Breast epithelium (tissue), 4 donors: Measurements from ENCODE around the gene FHIP1B. TPM values are rescaled to one million over a fixed set of nuclear protein-coding genes. Genes with fewer than 3 reads are reported as not detected.

ENCODE experiments used
- DNase-seq, 2 donors: peaks; one replicate each; pipeline ENCODE4 v3.0.0-alpha.2; 2019; ENCODE audit warnings: low spot score in 2 of 2
- H3K27ac ChIP-seq, 2 donors: fragments of 200-600 bp; sonication (generic) in 1 of 2; one replicate each; pipeline ENCODE4 v1.5.1; 2016 to 2019; ENCODE audit warnings: mild to moderate bottlenecking in 1 of 2
- H3K27me3 ChIP-seq, 2 donors: fragments of 200-600 bp; sonication (generic) in 1 of 2; one replicate each; pipeline versions ENCODE4 v1.5.1 to v1.6.0; 2017 to 2019; ENCODE audit warnings: control low read depth in 1 of 2, mild to moderate bottlenecking in 1 of 2
- H3K36me3 ChIP-seq: fragments of 200-600 bp; one replicate; pipeline ENCODE4 v1.5.1; 2019
- H3K4me1 ChIP-seq, 2 donors: fragments of 200-600 bp; sonication (generic); one replicate each; pipeline ENCODE4 v1.5.1; 2016 to 2019; ENCODE audit warnings: control low read depth in 1 of 2
- H3K4me3 ChIP-seq, 3 donors: fragments of 200-600 bp; sonication (generic); 1 replicate in 2 of 3; 2 replicates in 1 of 3; pipeline ENCODE4 v1.5.1; 2016 to 2019; ENCODE audit warnings: mild to moderate bottlenecking in 3 of 3, moderate library complexity in 2 of 3
- H3K9me3 ChIP-seq, 2 donors: fragments of 200-600 bp; sonication (generic) in 1 of 2; one replicate each; pipeline ENCODE4 v1.5.1; 2016 to 2019; ENCODE audit warnings: control low read depth in 1 of 2
- CTCF ChIP-seq, 3 donors: fragments of 450-650 bp; IDR thresholded peaks; one replicate each; pipeline ENCODE4 v1.5.1; 2016 to 2017; ENCODE audit warnings: antibody characterized with exemption in 3 of 3, mild to moderate bottlenecking in 3 of 3, moderate library complexity in 3 of 3
- POLR2A ChIP-seq: fragments of 450-650 bp; IDR thresholded peaks from one replicate; pipeline ENCODE4 v1.6.1; 2016; ENCODE audit warnings: antibody characterized with exemption, mild to moderate bottlenecking, moderate library complexity
- POLR2AphosphoS5 ChIP-seq, 3 donors: sonication (generic); formaldehyde crosslinking; IDR thresholded peaks; one replicate each; pipeline ENCODE4 v1.6.1; 2017; ENCODE audit warnings: antibody characterized with exemption in 3 of 3
- intact Hi-C: fragments of 100-400 bp; cut with DNase I; formaldehyde crosslinking; loops from one replicate; pipeline ENCODE4 v1.15.1; 2023; ENCODE audit warnings: low total_unique reads
- total RNA-seq, 3 donors: library from RNA; depleted of rRNA; stranded (reverse); fragments of >200 nt; gene quantifications; one replicate each; pipeline ENCODE4 v1.1.0, GENCODE V29; 2016

The FHIP1B gene
- total RNA-seq, 3 donors from 2014 or later, result 34.7 to 42.6 (median 42.1) TPM

DNA sequence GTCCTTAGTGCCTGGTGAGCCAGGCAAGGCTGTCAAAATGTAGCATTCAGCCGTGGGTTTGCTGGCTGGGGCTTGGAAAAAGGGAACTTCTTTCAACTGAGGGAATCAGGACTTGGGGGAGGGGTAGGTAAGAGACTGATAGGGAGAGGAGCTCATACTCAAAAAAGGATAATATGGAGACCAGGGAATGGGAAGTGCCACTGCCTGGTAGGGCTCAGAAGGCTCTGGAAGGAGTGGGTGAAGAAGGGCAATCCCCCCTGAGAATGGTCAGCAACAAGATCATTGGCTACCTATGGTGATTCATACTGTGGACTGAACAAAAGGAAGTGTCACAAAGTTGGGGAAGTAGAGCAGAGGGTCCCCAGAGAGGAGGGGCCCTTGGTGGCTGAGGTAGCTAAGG is 6.3 kb upstream of the FHIP1B start:
- no peak overlapping the region for H3K4me3 ChIP-seq
- no peaks in the 10 kb centered on the region for H3K9me3 ChIP-seq
- intact Hi-C loops, result no loop called here
- H3K27me3 ChIP-seq, result no peaks in the 10 kb centered on the region
- no peaks in the 10 kb centered on the region for H3K4me1 ChIP-seq
- no peaks in the 10 kb centered on the region for H3K36me3 ChIP-seq
- TF ChIP-seq POLR2A (no peak), POLR2AphosphoS5 (IDR thresholded peaks at IDR 0.05) (no peak), CTCF (IDR thresholded peaks at IDR 0.05) (no peak)
- no peak for DNase-seq
- no peak overlapping the region for H3K27ac ChIP-seq

- Histone ChIP-seq H3K4me3 (no peak overlapping the region), H3K27me3 (no peaks in the 10 kb centered on the region), H3K36me3 (no peaks in the 10 kb centered on the region), H3K9me3 (no peaks in the 10 kb centered on the region), H3K27ac (no peak overlapping the region), H3K4me1 (no peaks in the 10 kb centered on the region)
- intact Hi-C loops, result no loop called here
- no peak for DNase-seq
- TF ChIP-seq POLR2AphosphoS5 (IDR thresholded peaks at IDR 0.05) (no peak), POLR2A (no peak), CTCF (IDR thresholded peaks at IDR 0.05) (no peak)
Observed at GRCh38 chr11:6240139-6240538, 5.7 kb upstream of the FHIP1B start.

DNA sequence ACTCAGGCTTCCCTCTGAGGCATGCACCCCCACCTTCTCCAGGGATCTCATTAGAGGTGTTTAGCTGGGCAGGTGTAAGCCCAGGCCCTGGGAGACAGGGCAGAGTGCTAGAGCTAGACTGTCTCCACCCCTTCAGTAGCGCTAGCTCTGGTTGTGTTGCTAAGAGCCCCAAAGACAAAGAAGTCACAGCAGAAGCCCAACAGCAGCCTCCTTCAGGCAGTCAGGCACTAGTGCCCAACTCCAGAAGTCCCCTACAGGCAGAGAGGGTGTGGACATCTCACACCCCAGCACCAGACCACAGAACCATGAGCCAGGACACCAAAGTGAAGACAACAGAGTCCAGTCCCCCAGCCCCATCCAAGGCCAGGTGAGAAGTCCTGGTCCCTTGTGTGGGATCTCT is 4.5 kb upstream of the FHIP1B start, which contains the start of gene CNGA4:
CNGA4 (plus strand) TSS at position 188 of the 400 bp plus-strand sequence; CDS start at position 306, 118 bp downstream.
- Histone ChIP-seq H3K36me3 (no peaks in the 10 kb centered on the region), H3K27me3 (no peaks in the 10 kb centered on the region), H3K4me1 (no peaks in the 10 kb centered on the region), H3K4me3 (no peak within 1 kb of the TSS), H3K27ac (no peak within 1 kb of the TSS), H3K9me3 (no peaks in the 10 kb centered on the region)
- no peak for DNase-seq
- intact Hi-C loops, result no loop called here
- TF ChIP-seq CTCF (IDR thresholded peaks at IDR 0.05), result no peak
- no peak for TF ChIP-seq POLR2AphosphoS5 (IDR thresholded peaks at IDR 0.05)
- no peak for TF ChIP-seq POLR2A

DNA sequence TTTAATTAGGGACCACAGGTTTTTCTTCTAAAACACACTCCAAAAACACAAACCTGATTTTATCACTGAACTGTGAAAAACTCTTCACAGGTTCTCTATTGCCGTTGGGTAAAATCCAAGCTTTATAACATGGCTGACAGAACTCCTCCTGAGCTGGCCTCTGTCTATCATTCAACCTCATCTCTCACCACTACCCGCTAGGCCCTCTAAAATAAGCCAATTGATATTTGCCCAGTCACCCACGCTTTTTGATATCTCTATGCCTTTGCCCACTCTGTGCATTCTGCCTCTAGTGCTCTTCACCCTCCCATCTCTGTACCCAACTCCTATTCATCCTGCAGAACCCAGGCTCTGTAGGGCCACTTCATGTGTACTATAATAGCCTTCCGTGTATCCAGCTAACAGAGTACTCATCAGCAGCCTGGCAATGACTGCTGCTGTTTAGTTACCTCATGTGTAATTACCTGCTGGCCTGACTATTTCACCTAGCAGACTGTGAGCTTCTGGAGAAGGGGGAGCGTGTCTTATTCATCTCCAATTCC is 3.4 kb upstream of the FHIP1B start:
- Histone ChIP-seq H3K4me1 (no peaks in the 10 kb centered on the region), H3K27ac (no peak overlapping the region), H3K36me3 (no peaks in the 10 kb centered on the region), H3K27me3 (no peaks in the 10 kb centered on the region), H3K9me3 (no peaks in the 10 kb centered on the region), H3K4me3 (no peak overlapping the region)
- intact Hi-C loops, result no loop called here
- no peak for DNase-seq
- TF ChIP-seq CTCF (IDR thresholded peaks at IDR 0.05), result no peak
- no peak for TF ChIP-seq POLR2A
- TF ChIP-seq POLR2AphosphoS5 (IDR thresholded peaks at IDR 0.05), result no peak

- Histone ChIP-seq H3K27ac (no peak overlapping the region), H3K4me1 (no peaks in the 10 kb centered on the region), H3K27me3 (no peaks in the 10 kb centered on the region), H3K36me3 (no peaks in the 10 kb centered on the region), H3K4me3 (no peak overlapping the region), H3K9me3 (no peaks in the 10 kb centered on the region)
- no peak for DNase-seq
- no peak for TF ChIP-seq POLR2A
- no peak for TF ChIP-seq CTCF (IDR thresholded peaks at IDR 0.05)
- TF ChIP-seq POLR2AphosphoS5 (IDR thresholded peaks at IDR 0.05), result no peak
- intact Hi-C loops, result no loop called here
Observed at GRCh38 chr11:6237266-6237665, 2.8 kb upstream of the FHIP1B start.
